B cell (primary cell): Measurements from ENCODE around the gene SH3RF1. TPM values are rescaled to one million over a fixed set of nuclear protein-coding genes. Genes with fewer than 3 reads are reported as not detected.
"Not testable (repeated sequence)": the region's sequence is repeated elsewhere in the genome, so short reads cannot be mapped to it uniquely, and the experiment has no call there.

Source experiments
- ATAC-seq: fragments of 200-7000 bp; cut with Tn5 transposase; one replicate; pipeline ENCODE4 v1.10.0; 2021; ENCODE audit warnings: low read depth, mild to moderate bottlenecking, moderate number of reproducible peaks, moderate library complexity
- CTCF ChIA-PET: fragments of 350-600 bp; sonication (Branson Sonifier 250); formaldehyde crosslinking; loops from one replicate; lab custom pipeline; 2021; ENCODE audit warnings: antibody characterized with exemption, inconsistent platforms; lab: Charles Lee
- POLR2A ChIA-PET: fragments of 350-600 bp; sonication (Branson Sonifier 250); formaldehyde crosslinking; loops from one replicate; lab custom pipeline; 2021; ENCODE audit warnings: antibody characterized with exemption; lab: Charles Lee
- DNase-seq: peaks from one replicate; pipeline ENCODE4 v3.0.0; 2013
- H2AFZ ChIP-seq: 2 replicates; pipeline ENCODE4 v1.6.1; 2012; ENCODE audit warnings: mild to moderate bottlenecking, low read depth, low read length; ENCODE audit not compliant: insufficient read depth, poor library complexity, severe bottlenecking
- H3K27ac ChIP-seq, 2 donors: 1 replicate in 1 of 2; 2 replicates in 1 of 2; pipeline ENCODE4 v1.5.1; 2012 to 2013; ENCODE audit warnings: low read length in 2 of 2, mild to moderate bottlenecking in 2 of 2, moderate library complexity in 1 of 2
- H3K27me3 ChIP-seq, 4 experiments: fragments of 200-600 bp in 1 of 4; sonication (generic) in 1 of 4; replicated peaks in 1 of 4; 1 replicate in 2 of 4; 2 replicates in 2 of 4; pipeline versions ENCODE4 v1.6.1 to v1.7.0; 2013 to 2016; ENCODE audit warnings: low read length in 3 of 4, mild to moderate bottlenecking in 2 of 4, mixed read lengths in 1 of 4, moderate library complexity in 1 of 4; ENCODE audit not compliant: insufficient read depth in 4 of 4, control insufficient read depth in 3 of 4; ENCODE audit errors: control extremely low read depth in 1 of 4
- H3K36me3 ChIP-seq, 2 experiments: replicated peaks in 1 of 2; 1 replicate in 1 of 2; 2 replicates in 1 of 2; pipeline versions ENCODE4 v1.6.1 to v1.7.1; 2013; ENCODE audit warnings: low read length in 1 of 2; ENCODE audit not compliant: insufficient read depth in 2 of 2, control insufficient read depth in 1 of 2; ENCODE audit errors: control extremely low read depth in 1 of 2, extremely low read depth in 1 of 2
- H3K4me1 ChIP-seq, 2 donors: fragments of 200-600 bp in 1 of 2; sonication (generic) in 1 of 2; 1 replicate in 1 of 2; 2 replicates in 1 of 2; pipeline versions ENCODE4 v1.5.1 to v1.6.1; 2013 to 2017; ENCODE audit warnings: low read length in 2 of 2; ENCODE audit not compliant: control insufficient read depth in 2 of 2, insufficient read depth in 2 of 2
- H3K4me2 ChIP-seq: replicated peaks from 2 replicates; pipeline ENCODE3; 2012; ENCODE audit warnings: mild to moderate bottlenecking, low read depth, low read length; ENCODE audit not compliant: poor library complexity, severe bottlenecking
- H3K4me3 ChIP-seq, 5 experiments: fragments of 200-600 bp in 1 of 5; sonication (generic) in 1 of 5; 1 replicate in 3 of 5; 2 replicates in 2 of 5; pipeline versions ENCODE4 v1.5.1 to v1.7.0; 2011 to 2016; ENCODE audit warnings: low read length in 4 of 5, mild to moderate bottlenecking in 4 of 5, low read depth in 2 of 5, control low read depth in 1 of 5, moderate library complexity in 1 of 5; ENCODE audit not compliant: insufficient read depth in 1 of 5; ENCODE audit errors: control extremely low read depth in 1 of 5, extremely low read depth in 1 of 5
- H3K79me2 ChIP-seq: fragments of 200-600 bp; sonication (generic); one replicate; pipeline ENCODE4 v1.6.0; 2016; ENCODE audit warnings: low read length; ENCODE audit not compliant: control insufficient read depth, insufficient read depth
- H3K9ac ChIP-seq: fragments of 200-600 bp; sonication (generic); 2 replicates; pipeline ENCODE4 v1.6.1; 2017; ENCODE audit warnings: mild to moderate bottlenecking, low read length, moderate library complexity
- H3K9me3 ChIP-seq, 3 donors: one replicate each; pipeline versions ENCODE4 v1.6.1 to v1.7.1; 2013; ENCODE audit warnings: low read length in 2 of 3; ENCODE audit not compliant: control insufficient read depth in 2 of 3, insufficient read depth in 1 of 3; ENCODE audit errors: control extremely low read depth in 1 of 3
- H4K20me1 ChIP-seq: 2 replicates; pipeline ENCODE4 v1.6.0; 2012; ENCODE audit warnings: mild to moderate bottlenecking, low read length; ENCODE audit not compliant: insufficient read depth, control insufficient read depth, poor library complexity, severe bottlenecking
- H3K27ac Mint-ChIP-seq: one replicate; pipeline ENCODE4 v1.8.0; 2021; ENCODE audit warnings: mixed read lengths
- H3K27me3 Mint-ChIP-seq: one replicate; pipeline ENCODE4 v1.8.0; 2021; ENCODE audit warnings: mixed read lengths
- H3K4me1 Mint-ChIP-seq: one replicate; pipeline ENCODE4 v1.8.0; 2021; ENCODE audit warnings: mixed read lengths
- H3K4me3 Mint-ChIP-seq: one replicate; pipeline ENCODE4 v1.8.0; 2021; ENCODE audit warnings: mixed read lengths
- H3K9me3 Mint-ChIP-seq: one replicate; pipeline ENCODE4 v1.8.0; 2022; ENCODE audit warnings: mixed read lengths; ENCODE audit not compliant: insufficient read depth
- CTCF ChIP-seq: fragments of 200-600 bp; IDR thresholded peaks from one replicate; pipeline ENCODE4 v1.8.0; 2022; ENCODE audit warnings: antibody characterized with exemption, mild to moderate bottlenecking
- EZH2 ChIP-seq: IDR thresholded peaks from 2 replicates; pipeline ENCODE4 v1.6.1; 2012; ENCODE audit warnings: borderline replicate concordance, low read depth, mild to moderate bottlenecking, moderate library complexity, low read length; ENCODE audit not compliant: insufficient read depth, poor library complexity, severe bottlenecking
- WGBS: methylation state at CpG from one replicate; pipeline ENCODE4 v1.1.5; 2013; ENCODE audit warnings: missing lambda C conversion rate; ENCODE audit not compliant: insufficient coverage; 5-methylcytosine and 5-hydroxymethylcytosine counted together
- intact Hi-C: fragments of 100-400 bp; cut with micrococcal nuclease; formaldehyde crosslinking; loops from one replicate; pipeline ENCODE4 v1.10.0; 2022
- polyA plus RNA-seq: library from polyadenylated mRNA; depleted of rRNA; stranded (reverse); fragments of >200 nt; gene quantifications from 2 replicates; pipeline ENCODE4 v1.2.3, GENCODE V29; 2012
- total RNA-seq, 2 donors: library from RNA; stranded (reverse); fragments of 120-200 nt in 1 of 2; gene quantifications; 1 replicate in 1 of 2; 2 replicates in 1 of 2; pipeline versions ENCODE4 v1.2.3 to v1.2.4, GENCODE V29; 2013 to 2022

Gene SH3RF1
- total and polyA plus RNA-seq, 2 donors (not counting 1 experiment from before 2014, with no cell fraction given): 2.0 to 5.4 TPM

DNA sequence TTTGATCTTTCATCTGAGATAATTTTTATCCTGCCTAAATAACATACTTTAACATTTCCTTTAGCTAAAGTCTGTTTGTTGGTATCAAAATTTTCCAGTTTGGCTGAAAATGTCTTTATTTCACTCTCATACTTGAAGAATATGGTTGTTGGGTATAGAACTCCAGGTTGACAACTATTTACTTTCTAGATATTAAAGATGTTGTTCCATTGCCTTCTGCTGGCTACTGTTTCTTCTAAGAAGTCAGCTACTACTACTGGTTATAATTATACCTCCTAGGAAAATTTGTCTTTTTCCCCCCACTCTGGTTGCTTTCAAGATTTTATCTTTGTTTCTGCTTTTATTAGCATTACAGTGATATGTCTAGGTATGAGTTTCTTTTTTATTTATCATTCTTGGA is 75.7 kb downstream of the SH3RF1 start:
- intact Hi-C loops: no loop called here
- H3K27ac Mint-ChIP-seq: no peak overlapping the region
- Histone ChIP-seq H3K79me2 (no peaks in the 10 kb centered on the region), H3K27ac (no peak overlapping the region), H3K4me1 (no peaks in the 10 kb centered on the region), H3K27me3 (no peaks in the 10 kb centered on the region), H3K4me3 (no peak overlapping the region), H3K9ac (no peak overlapping the region), H3K4me2 (no peak overlapping the region), H3K9me3 (peaks cover 2 to 12% (median 4%) of the 10 kb centered on the region in 3 donors), H3K36me3 (no peaks in the 10 kb centered on the region), H4K20me1 (no peaks in the 10 kb centered on the region), H2AFZ (no peak overlapping the region)
- DNase-seq (no peak), ATAC-seq (no peak)
- no peak overlapping the region for H3K4me3 Mint-ChIP-seq
- TF ChIP-seq EZH2 (no peak), CTCF (no peak)
- CTCF ChIA-PET: no interaction called here
- peaks cover 8% of the 10 kb centered on the region for H3K9me3 Mint-ChIP-seq
- H3K4me1 Mint-ChIP-seq: peaks cover 11% of the 10 kb centered on the region
- H3K27me3 Mint-ChIP-seq: no peaks in the 10 kb centered on the region
- POLR2A ChIA-PET: no interaction called here

DNA sequence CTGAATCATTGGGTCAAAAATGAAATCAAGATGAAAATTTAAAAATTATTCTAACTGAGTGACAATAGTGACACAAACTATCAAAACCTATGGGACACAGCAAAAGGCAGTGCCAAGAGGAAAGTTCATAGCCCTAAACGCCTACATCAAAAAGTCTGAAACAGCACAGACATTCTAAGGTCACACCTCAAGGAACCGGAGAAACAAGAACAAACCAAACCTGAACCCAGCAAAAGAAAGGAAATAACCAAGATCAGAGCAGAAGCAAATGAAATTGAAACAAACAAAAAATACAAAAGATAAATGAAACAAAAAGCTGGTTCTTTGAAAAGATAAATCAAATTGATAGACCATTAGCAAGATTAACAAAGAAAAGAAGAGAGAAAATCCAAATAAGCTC is 80.8 kb downstream of the SH3RF1 start:
- H3K9me3 ChIP-seq, H3K27me3 ChIP-seq, H3K27me3 Mint-ChIP-seq, H3K79me2 ChIP-seq, POLR2A ChIA-PET, H3K36me3 ChIP-seq, intact Hi-C loops, H4K20me1 ChIP-seq, H2AFZ ChIP-seq, ATAC-seq, H3K9me3 Mint-ChIP-seq, CTCF ChIA-PET: not testable (repeated sequence)
- H3K4me1 Mint-ChIP-seq: peaks cover 25% of the 10 kb centered on the region
- H3K4me2 ChIP-seq: peak overlapping the region; percentile 41
- WGBS: 0% methylated on average over 1 of the region's 2 CpGs
- H3K9ac ChIP-seq: peak overlapping the region; percentile 10
- H3K4me1 ChIP-seq: peaks cover 5 to 10% of the 10 kb centered on the region in 2 donors
- peak overlapping the region; percentile 17 for H3K27ac Mint-ChIP-seq
- H3K27ac ChIP-seq: peak overlapping the region; percentile 7 to 9
- H3K4me3 ChIP-seq: peak overlapping the region in 1 of 5 experiments; percentile 21
- peak; percentile 18 for DNase-seq
- H3K4me3 Mint-ChIP-seq: peak overlapping the region; percentile 62
